ENCODE data around the gene ATP1B2. TPM values are rescaled to one million over a fixed set of nuclear protein-coding genes. Genes with fewer than 3 reads are reported as not detected.

ATP1B2 gene
- total and polyA plus RNA-seq, 2 of the 8 experiments (the other 6 are each of a cell fraction or from before 2014, with no cell fraction given): 9.1 to 21.0 TPM

- no peak overlapping the region for H3K4me2 ChIP-seq (ENCODE audit: insufficient read depth in 1 of 2, low read depth in 2 of 2, low read length in 2 of 2)
- H3K4me1 ChIP-seq (replicated peaks in 1 of 4; ENCODE audit: control insufficient read depth in 3 of 4, insufficient read depth in 4 of 4, low read length in 3 of 4): peaks cover 5 to 18% (median 12%) of the 10 kb centered on the region in 4 experiments
- H3K27ac ChIP-seq (ENCODE audit: low read depth, low read length): no peak overlapping the region; the same call in 1 of the 2 replicates
- no peak overlapping the region for H2BK5ac ChIP-seq (ENCODE audit: low read depth, low read length)
- H4K8ac ChIP-seq (ENCODE audit: extremely low read depth, insufficient read depth, low read length): no peak overlapping the region
- H3K14ac ChIP-seq (ENCODE audit: insufficient read length): no peak overlapping the region
- no peak overlapping the region for H4K5ac ChIP-seq (ENCODE audit: insufficient read length, low read depth, low read length)
- H3K23me2 ChIP-seq (ENCODE audit: low read depth, low read length): no peaks in the 10 kb centered on the region
- H3K4ac ChIP-seq (replicated peaks; ENCODE audit: insufficient read length, low read depth, low read length): no peak overlapping the region
- H3K79me1 ChIP-seq (ENCODE audit: low read depth, low read length): peaks cover 2% of the 10 kb centered on the region; the same call in 1 of the 2 replicates
- H4K20me1 ChIP-seq (replicated peaks in 1 of 2; ENCODE audit: control insufficient read depth in 1 of 2, insufficient read depth in 2 of 2, low read length in 2 of 2): peaks cover 4% of the 10 kb centered on the region in 2 experiments
- no peak overlapping the region for H2AK5ac ChIP-seq (ENCODE audit: low read depth, low read length)
- TF ChIP-seq SAP30 (IDR thresholded peaks at IDR 0.05; ENCODE audit: insufficient read depth, insufficient replicate concordance, low read length) (no peak), RBBP5 (IDR thresholded peaks at IDR 0.05; ENCODE audit: borderline replicate concordance, low read depth, low read length) (no peak), PHF8 (conservative IDR thresholded peaks at IDR 0.05; ENCODE audit: low read depth, low read length) (no peak), ATF3 (IDR thresholded peaks at IDR 0.05; ENCODE audit: insufficient read depth, low read depth, low read length) (no peak), BACH1 (IDR thresholded peaks at IDR 0.05; ENCODE audit: low read length) (no peak)
- H3K4me3 ChIP-seq (ENCODE audit: extremely low read depth in 1 of 4, insufficient read depth in 2 of 4, low read depth in 3 of 4, low read length in 4 of 4): no peak overlapping the region
- H3K18ac ChIP-seq (ENCODE audit: extremely low read depth, low read length): no peak overlapping the region
- H3K79me2 ChIP-seq (ENCODE audit: control insufficient read depth in 1 of 2, insufficient read depth in 2 of 2, low read length in 2 of 2): peaks cover 0 to 12% of the 10 kb centered on the region in 2 experiments; a peak in 2 of 4 replicates
- no peak overlapping the region for H3K23ac ChIP-seq (ENCODE audit: insufficient read length)
- H4K91ac ChIP-seq (replicated peaks; ENCODE audit: insufficient read length, low read length): no peak overlapping the region
- no peaks in the 10 kb centered on the region for H3K27me3 ChIP-seq (replicated peaks in 1 of 4; ENCODE audit: control insufficient read depth in 3 of 4, extremely low read depth in 1 of 4, insufficient read depth in 3 of 4, low read length in 3 of 4)
- FAIRE-seq: no peak
- no peak overlapping the region for H2BK15ac ChIP-seq (ENCODE audit: low read length)
- H2AFZ ChIP-seq (ENCODE audit: low read length): no peak overlapping the region
- H3K9me3 ChIP-seq (ENCODE audit: insufficient read depth in 2 of 2, low read depth in 1 of 2, low read length in 1 of 2): peaks cover 5 to 13% of the 10 kb centered on the region in 2 experiments; a peak in 2 of 4 replicates
- CTCF ChIA-PET (ENCODE audit: partially characterized antibody): interaction anchor here (0.9 to 15.7 kb wide), 6 partner anchors 8 to 86 kb away, joined by 3 to 332 read pairs (median 68); partner anchors contain the start of genes SAT2, SHBG, TP53 and WRAP53
- DNase-seq (ENCODE audit: low read depth in 1 of 2, low spot score in 2 of 2): no peak
- POLR2A ChIA-PET (ENCODE audit: partially characterized antibody): interaction anchor here (5.5 to 79.4 kb wide), 3 partner anchors 8 to 90 kb away, joined by 36 to 2272 read pairs (median 2272); partner anchors contain the start of genes ATP1B2, FXR2, MPDU1 and SAT2
- no peak overlapping the region for H2BK20ac ChIP-seq (ENCODE audit: low read length)
- 90% methylated on average over 14 of the region's 14 CpGs; no CpG with 5 or more reads in 1 of the 2 experiments for WGBS, 2 experiments (ENCODE audit: extremely low coverage in 1 of 2, insufficient coverage in 1 of 2, insufficient read length in 1 of 2, insufficient replicate concordance in 2 of 2, low coverage in 1 of 2, low lambda C conversion rate in 2 of 2, missing lambda C conversion rate in 1 of 2)
- no peak overlapping the region for H3K9ac ChIP-seq (replicated peaks in 1 of 4; ENCODE audit: extremely low read depth in 1 of 4, low read depth in 3 of 4, low read length in 3 of 4)
- H2BK12ac ChIP-seq (ENCODE audit: low read depth, low read length): no peak overlapping the region
- H3K36me3 ChIP-seq (ENCODE audit: control insufficient read depth in 2 of 4, insufficient read depth in 4 of 4, low read length in 3 of 4): peaks cover 31 to 60% (median 47%) of the 10 kb centered on the region in 4 experiments
- H3K56ac ChIP-seq (replicated peaks; ENCODE audit: insufficient read length, low read depth, low read length): no peak overlapping the region
- H2BK120ac ChIP-seq (replicated peaks; ENCODE audit: low read depth, low read length): no peak overlapping the region
These were observed 24.2 kb downstream of the ATP1B2 start for GRCh38 chr17:7674934-7675333.

Measured in H1 (cell line).